Measurements from ENCODE around the gene FAM107B. TPM values are rescaled to one million over a fixed set of nuclear protein-coding genes. Genes with fewer than 3 reads are reported as not detected.

The FAM107B gene
- total RNA-seq, 1 donor from 2014 or later = 45.1 TPM

GRCh38 chr10:14555807-14556206, 218.9 kb downstream of the FAM107B start:
- no peak for DNase-seq

DNA sequence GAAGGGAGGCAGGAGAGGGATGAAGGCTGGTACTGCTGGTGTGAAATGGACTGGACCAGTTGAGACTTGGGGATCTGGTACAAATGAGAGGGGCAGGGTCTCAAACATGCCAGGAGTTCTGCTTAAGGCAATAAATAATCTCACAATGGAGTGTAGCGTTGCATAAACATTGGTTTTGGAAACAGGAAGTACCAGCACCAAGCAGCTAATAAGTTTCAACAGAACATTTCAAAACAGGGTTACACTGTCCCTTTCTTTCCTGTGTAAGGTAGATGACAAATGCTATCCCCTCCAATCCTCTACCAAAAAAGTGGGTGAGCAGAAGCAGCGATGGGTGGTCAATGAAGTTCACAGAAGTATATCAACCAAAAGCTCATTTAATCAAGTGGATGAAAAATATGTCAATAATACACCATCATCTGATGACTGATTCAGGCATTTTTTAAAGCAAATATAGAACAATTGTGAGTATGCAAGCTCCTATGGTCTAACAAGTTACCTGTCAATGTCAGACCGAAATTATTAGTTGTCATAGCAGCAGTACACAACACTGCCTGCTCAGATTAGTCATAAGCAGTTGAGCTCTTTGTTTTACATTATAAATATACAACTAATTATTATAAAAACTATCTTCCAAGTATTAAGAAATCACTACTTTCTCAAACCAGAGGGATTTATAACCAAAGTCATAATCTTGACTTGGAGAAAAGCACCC, 220.0 kb downstream of the FAM107B start:
- DNase-seq = no peak

DNA sequence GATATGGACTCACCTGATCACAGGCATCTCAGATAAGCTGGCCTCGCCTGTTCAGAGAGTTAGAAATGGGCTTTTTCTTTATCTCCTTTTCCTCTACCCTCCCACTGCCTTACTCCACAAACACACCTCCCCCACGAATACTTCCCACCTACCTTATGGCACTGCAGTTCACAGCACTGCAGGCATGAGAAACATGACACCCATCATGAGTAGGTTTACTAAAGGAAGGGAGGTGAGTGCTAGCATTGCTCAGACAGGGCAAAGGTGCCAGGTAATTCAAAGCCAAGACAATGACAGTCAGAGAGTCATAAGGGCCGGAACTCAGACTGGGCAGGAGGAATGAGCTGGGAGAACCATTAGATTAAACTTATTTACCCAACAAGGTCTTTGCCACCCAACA, 220.6 kb downstream of the FAM107B start:
- no peak for DNase-seq

GRCh38 chr10:14553448-14553847, 221.2 kb downstream of the FAM107B start:
- no peak for DNase-seq

DNA sequence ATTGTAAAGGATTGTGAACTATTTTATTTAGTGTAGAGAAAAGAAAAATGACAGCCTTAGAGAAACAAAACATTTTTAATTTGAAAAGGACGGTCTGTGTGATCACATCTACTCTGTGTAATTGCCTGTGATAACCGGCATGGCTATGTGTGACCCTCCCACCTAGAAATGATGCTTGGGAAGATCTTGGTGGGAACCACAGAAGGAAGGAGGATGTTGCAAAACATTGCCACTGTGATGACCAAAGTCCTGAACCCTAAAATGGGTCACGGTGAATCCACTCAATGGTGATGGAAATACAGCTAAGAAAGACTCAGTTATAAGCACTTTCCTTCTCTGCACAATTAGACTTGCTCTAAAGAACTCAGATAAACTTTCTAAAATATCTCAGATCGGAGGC, 222.7 kb downstream of the FAM107B start:
- no peak for DNase-seq

DNA sequence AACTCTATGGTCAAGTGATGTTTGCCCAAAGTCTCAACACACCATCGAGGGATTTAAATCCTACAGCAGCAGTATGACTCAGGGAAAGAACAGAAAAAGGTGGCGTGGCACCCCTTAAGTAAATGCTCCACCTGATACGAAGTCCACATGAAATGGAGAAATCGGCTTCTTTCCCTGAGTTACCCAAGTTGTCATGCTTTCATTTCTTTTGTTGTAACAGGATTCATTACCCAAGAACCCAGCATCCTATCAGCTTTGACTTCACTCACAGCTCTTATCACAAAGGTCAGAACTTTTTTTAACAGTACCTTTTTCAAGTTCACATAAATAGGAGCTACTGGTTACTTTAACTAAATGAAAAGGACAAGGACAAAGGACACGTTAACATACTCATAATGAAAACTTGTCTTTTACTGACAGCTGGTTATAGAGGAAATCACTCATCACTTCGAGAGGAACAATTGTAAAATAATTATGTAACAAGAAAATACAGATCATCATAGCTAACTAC, 224.2 kb downstream of the FAM107B start:
- DNase-seq = no peak

DNA sequence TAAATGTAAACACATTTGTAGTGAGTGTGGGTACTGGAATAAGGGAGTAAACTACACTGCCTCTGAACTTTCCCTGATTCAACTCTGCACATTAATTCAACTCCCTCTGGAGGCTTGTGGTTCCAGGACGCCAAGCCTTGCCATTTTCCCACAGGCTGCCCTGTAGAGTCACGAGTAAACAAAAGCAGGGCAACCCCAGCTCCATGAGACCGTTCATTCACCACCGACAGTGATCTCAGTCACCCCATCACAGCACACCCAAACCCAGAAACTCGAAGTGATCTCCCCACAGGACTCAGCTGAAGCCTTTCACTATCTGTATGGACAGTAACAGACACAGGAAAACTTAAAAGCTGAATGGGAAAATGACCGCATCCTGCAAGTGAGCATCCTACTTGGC, 225.2 kb downstream of the FAM107B start:
- DNase-seq = no peak

- no peak for DNase-seq
These were observed 225.7 kb downstream of the FAM107B start for GRCh38 chr10:14548970-14549369.

DNA sequence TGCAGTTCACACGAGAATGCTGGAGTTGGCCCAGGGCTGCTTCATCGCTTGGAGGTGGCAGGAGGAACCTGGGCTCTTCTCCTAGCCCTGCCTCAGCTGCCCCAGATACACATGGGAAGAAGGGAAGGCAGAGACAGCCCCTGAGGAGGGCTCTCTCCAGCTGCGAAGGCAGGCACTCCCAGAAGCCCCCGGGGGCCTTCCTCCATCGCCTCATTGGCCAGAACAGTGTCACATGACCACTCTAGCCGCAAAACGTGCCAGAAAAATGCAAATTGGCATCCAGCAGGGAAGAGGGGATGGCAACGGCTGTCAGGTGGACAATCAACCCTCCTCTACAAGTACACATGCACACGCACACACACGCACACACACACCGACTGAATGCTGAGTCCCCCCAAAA, 226.2 kb downstream of the FAM107B start:
- DNase-seq = no peak

- no peak for DNase-seq
These were observed 226.9 kb downstream of the FAM107B start for GRCh38 chr10:14547816-14548215.

GRCh38 chr10:14545827-14546226, 228.9 kb downstream of the FAM107B start:
- no peak for DNase-seq

- no peak for DNase-seq
These were observed 230.8 kb downstream of the FAM107B start for GRCh38 chr10:14543904-14544210.

- DNase-seq = peak; percentile 9
These were observed 231.4 kb downstream of the FAM107B start for GRCh38 chr10:14543046-14543903.

DNA sequence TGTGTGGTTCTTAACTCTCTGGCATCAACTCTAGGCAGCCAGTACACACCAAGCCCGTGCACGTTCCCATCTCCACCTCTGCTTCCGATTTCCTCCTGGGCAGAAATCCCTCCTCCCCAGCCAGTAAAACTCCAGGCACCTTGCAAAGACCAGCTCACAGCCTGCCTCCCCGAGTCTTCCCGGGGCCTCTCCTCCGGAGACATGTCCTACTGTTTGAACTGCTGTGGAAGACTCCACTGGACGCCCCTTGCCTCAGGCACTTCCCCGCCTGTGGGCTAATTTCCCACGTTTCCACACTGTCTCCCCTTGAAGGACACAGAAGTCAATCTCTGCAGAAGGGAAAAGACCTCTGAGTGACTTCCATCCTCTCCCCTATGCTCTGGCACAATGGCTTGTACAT, 233.3 kb downstream of the FAM107B start:
- no peak for DNase-seq

GRCh38 chr10:14540611-14541010, 234.1 kb downstream of the FAM107B start:
- no peak for DNase-seq

DNA sequence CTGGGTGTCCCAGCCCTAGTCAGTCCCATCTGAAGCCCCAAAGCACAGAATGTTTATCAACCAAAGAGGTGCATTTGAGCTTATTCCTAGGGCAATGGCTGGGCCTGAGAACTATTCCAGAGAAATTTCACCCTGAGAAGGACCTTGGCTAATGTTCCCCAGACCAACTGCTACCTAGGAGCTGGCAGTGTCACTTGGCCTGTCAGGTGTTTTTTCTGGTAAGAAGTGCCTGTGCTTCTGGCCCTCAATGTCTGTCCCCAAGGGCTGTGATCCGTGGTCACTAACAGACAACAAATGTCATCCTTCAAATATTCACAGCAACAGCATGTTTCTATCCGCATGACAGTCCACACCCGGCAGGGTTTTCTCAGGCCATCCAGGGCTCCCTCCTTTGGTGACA, 234.6 kb downstream of the FAM107B start:
- DNase-seq = no peak

- DNase-seq = no peak
These were observed 235.5 kb downstream of the FAM107B start for GRCh38 chr10:14539176-14539575.

GRCh38 chr10:14536241-14537213, 238.2 kb downstream of the FAM107B start:
- peak; percentile 12 for DNase-seq

- no peak for DNase-seq
These were observed 239.1 kb downstream of the FAM107B start for GRCh38 chr10:14535457-14536130.

- no peak for DNase-seq
These were observed 240.5 kb downstream of the FAM107B start for GRCh38 chr10:14534152-14534551.

- DNase-seq = no peak
These were observed 241.4 kb downstream of the FAM107B start for GRCh38 chr10:14533295-14533694.
